SU-DHL-6 (cell line): ENCODE measurements around the gene DELE1.

Source experiments
- H2AFZ ChIP-seq: fragments of 200-600 bp; sonication (generic); 2 replicates; pipeline ENCODE4 v1.6.1; 2014; ENCODE audit warnings: low read depth, mild to moderate bottlenecking, moderate library complexity, mixed read lengths, antibody characterized with exemption, low read length; ENCODE audit not compliant: severe bottlenecking
- H3F3A ChIP-seq: fragments of 200-600 bp; shearing (Covaris generic); 2 replicates; pipeline ENCODE4 v1.6.0; 2016; ENCODE audit warnings: antibody characterized with exemption, mild to moderate bottlenecking; ENCODE audit not compliant: insufficient read depth
- H3K27ac ChIP-seq: fragments of 200-600 bp; sonication (generic); 2 replicates; pipeline ENCODE4 v1.5.1; 2016; ENCODE audit warnings: low read depth, mild to moderate bottlenecking, low read length, moderate library complexity, mixed read lengths
- H3K27me3 ChIP-seq: fragments of 200-600 bp; sonication (generic), shearing (Covaris generic); 2 replicates; pipeline ENCODE4 v1.6.0; 2014; ENCODE audit warnings: mild to moderate bottlenecking, low read length
- H3K36me3 ChIP-seq: fragments of 200-600 bp; sonication (generic); 2 replicates; pipeline ENCODE4 v1.6.1; 2014; ENCODE audit warnings: mild to moderate bottlenecking, low read length, mixed read lengths
- H3K4me2 ChIP-seq: fragments of 300-600, 200-600 bp; shearing (Covaris generic), sonication (generic); 2 replicates; pipeline ENCODE4 v1.6.0; 2014; ENCODE audit warnings: low read length, low read depth, mild to moderate bottlenecking; ENCODE audit not compliant: poor library complexity, severe bottlenecking
- H3K4me3 ChIP-seq: fragments of 200-600 bp; sonication (generic); 2 replicates; pipeline ENCODE4 v1.5.1; 2014; ENCODE audit warnings: antibody characterized with exemption, low read length, mild to moderate bottlenecking, mixed read lengths; ENCODE audit not compliant: insufficient read depth, poor library complexity, severe bottlenecking
- H3K79me2 ChIP-seq: fragments of 200-600 bp; sonication (generic); 2 replicates; pipeline ENCODE4 v1.6.1; 2014; ENCODE audit warnings: mild to moderate bottlenecking, low read length, moderate library complexity; ENCODE audit not compliant: insufficient read depth
- H3K9ac ChIP-seq: fragments of 200-600 bp; sonication (generic); 2 replicates; pipeline ENCODE4 v1.7.0; 2014; ENCODE audit warnings: mild to moderate bottlenecking, low read length
- H3K9me2 ChIP-seq: fragments of 200-600 bp; sonication (generic); replicated peaks from 2 replicates; pipeline ENCODE4 v1.6.1; 2014; ENCODE audit warnings: low read length; ENCODE audit not compliant: insufficient read depth
- H3K9me3 ChIP-seq: fragments of 200-600 bp; sonication (generic); 2 replicates; pipeline ENCODE4 v1.6.1; 2014; ENCODE audit warnings: low read length, mixed read lengths; ENCODE audit not compliant: insufficient read depth
- H4K20me1 ChIP-seq: fragments of 200-600 bp; sonication (generic); 2 replicates; pipeline ENCODE4 v1.6.1; 2014; ENCODE audit warnings: low read depth, mild to moderate bottlenecking, antibody characterized with exemption, low read length, moderate library complexity, mixed read lengths
- CTCF ChIP-seq: fragments of 200-600 bp; sonication (generic); IDR thresholded peaks from one replicate; pipeline ENCODE4 v1.5.1; 2017; ENCODE audit warnings: antibody characterized with exemption, mild to moderate bottlenecking, low read length, moderate library complexity; ENCODE audit not compliant: insufficient read depth, poor library complexity, severe bottlenecking
- EZH2phosphoT487 ChIP-seq: fragments of 200-600 bp; sonication (generic), shearing (Covaris generic); conservative IDR thresholded peaks from 2 replicates; pipeline ENCODE4 v1.6.1; 2018; ENCODE audit warnings: mild to moderate bottlenecking, antibody characterized with exemption, low read length, moderate library complexity, mixed read lengths

Gene DELE1

GRCh38 chr5:141952020-141952419 lies 28.3 kb downstream of the DELE1 start:
- TF ChIP-seq EZH2phosphoT487: no peak
- no peak for TF ChIP-seq CTCF
- H3K79me2 ChIP-seq: no peaks in the 10 kb centered on the region
- no peak overlapping the region for H3K27ac ChIP-seq
- H3K9ac ChIP-seq: no peak overlapping the region
- H2AFZ ChIP-seq: no peak overlapping the region
- no peak overlapping the region for H3K4me2 ChIP-seq
- no peaks in the 10 kb centered on the region for H4K20me1 ChIP-seq
- no peaks in the 10 kb centered on the region for H3K9me2 ChIP-seq
- H3F3A ChIP-seq: no peaks in the 10 kb centered on the region
- no peak overlapping the region for H3K4me3 ChIP-seq
- no peaks in the 10 kb centered on the region for H3K27me3 ChIP-seq
- H3K9me3 ChIP-seq: no peaks in the 10 kb centered on the region
- H3K36me3 ChIP-seq: no peaks in the 10 kb centered on the region

- Histone ChIP-seq H3K4me2 (no peak overlapping the region), H2AFZ (no peak overlapping the region), H3K9me2 (no peaks in the 10 kb centered on the region), H3F3A (no peaks in the 10 kb centered on the region), H4K20me1 (no peaks in the 10 kb centered on the region), H3K27me3 (no peaks in the 10 kb centered on the region), H3K79me2 (no peaks in the 10 kb centered on the region), H3K9ac (no peak overlapping the region), H3K9me3 (no peaks in the 10 kb centered on the region), H3K4me3 (no peak overlapping the region), H3K36me3 (no peaks in the 10 kb centered on the region), H3K27ac (no peak overlapping the region)
- no peak for TF ChIP-seq EZH2phosphoT487
- TF ChIP-seq CTCF: no peak
These were observed 30.5 kb downstream of the DELE1 start for GRCh38 chr5:141954194-141954593.

GRCh38 chr5:141957367-141957996 lies 33.8 kb downstream of the DELE1 start:
- Histone ChIP-seq H3K4me2 (no peak overlapping the region), H3K4me3 (no peak overlapping the region), H3K36me3 (no peaks in the 10 kb centered on the region), H4K20me1 (no peaks in the 10 kb centered on the region), H3K9me2 (no peaks in the 10 kb centered on the region), H3K27ac (no peak overlapping the region), H3K9me3 (no peaks in the 10 kb centered on the region), H3F3A (no peaks in the 10 kb centered on the region), H3K79me2 (no peaks in the 10 kb centered on the region), H2AFZ (no peak overlapping the region), H3K27me3 (no peaks in the 10 kb centered on the region), H3K9ac (no peak overlapping the region)
- no peak for TF ChIP-seq CTCF
- no peak for TF ChIP-seq EZH2phosphoT487
